Measurements from ENCODE around the gene C2orf92.

The C2orf92 gene

GRCh38 chr2:97736608-97737330 is 67.3 kb downstream of the C2orf92 start:
- TF ChIP-seq CTCF (IDR thresholded peaks at IDR 0.05): no peak

GRCh38 chr2:97737421-97738178 is 68.1 kb downstream of the C2orf92 start:
- no peak for TF ChIP-seq CTCF (IDR thresholded peaks at IDR 0.05)

- TF ChIP-seq CTCF (IDR thresholded peaks at IDR 0.05): no peak
These were observed 68.9 kb downstream of the C2orf92 start for GRCh38 chr2:97738179-97739019.

- TF ChIP-seq CTCF (IDR thresholded peaks at IDR 0.05): no peak
These were observed 69.7 kb downstream of the C2orf92 start for GRCh38 chr2:97739020-97739892.

- TF ChIP-seq CTCF (IDR thresholded peaks at IDR 0.05): no peak
These were observed 70.4 kb downstream of the C2orf92 start for GRCh38 chr2:97739893-97740245.

- TF ChIP-seq CTCF (IDR thresholded peaks at IDR 0.05): peak; percentile 87
These were observed 71.2 kb downstream of the C2orf92 start for GRCh38 chr2:97740590-97741182.

Measured in LNCAP (cell line).